HG03378 (cell line): Measurements from ENCODE around the gene DYNC1I1.

Experiments
- ATAC-seq: cut with Tn5 transposase; IDR thresholded peaks from one replicate; pipeline ENCODE4 v1.9.1; 2021; ENCODE audit warnings: mild to moderate bottlenecking, moderate library complexity; ENCODE audit not compliant: unreplicated experiment

The DYNC1I1 gene

GRCh38 chr7:96014617-96015016 lies 242.3 kb downstream of the DYNC1I1 start:
- ATAC-seq = no peak

- no peak for ATAC-seq
Measured at GRCh38 chr7:96016056-96016586, 243.8 kb downstream of the DYNC1I1 start.

GRCh38 chr7:96016735-96017134 lies 244.4 kb downstream of the DYNC1I1 start:
- ATAC-seq = no peak

GRCh38 chr7:96017877-96018276 lies 245.5 kb downstream of the DYNC1I1 start:
- no peak for ATAC-seq

- ATAC-seq = no peak
Measured at GRCh38 chr7:96021568-96021967, 249.2 kb downstream of the DYNC1I1 start.

- ATAC-seq = no peak
Measured at GRCh38 chr7:96023387-96023786, 251.0 kb downstream of the DYNC1I1 start.

GRCh38 chr7:96026010-96026409 lies 253.7 kb downstream of the DYNC1I1 start:
- ATAC-seq = no peak

- ATAC-seq = no peak
Measured at GRCh38 chr7:96026611-96027010, 254.3 kb downstream of the DYNC1I1 start.

GRCh38 chr7:96028729-96029128 lies 256.4 kb downstream of the DYNC1I1 start:
- no peak for ATAC-seq

GRCh38 chr7:96033009-96033598 lies 260.8 kb downstream of the DYNC1I1 start:
- no peak for ATAC-seq

GRCh38 chr7:96034940-96035727 lies 262.8 kb downstream of the DYNC1I1 start:
- no peak for ATAC-seq

GRCh38 chr7:96040250-96040772 lies 268.0 kb downstream of the DYNC1I1 start:
- ATAC-seq = no peak

- no peak for ATAC-seq
Measured at GRCh38 chr7:96041171-96041570, 268.8 kb downstream of the DYNC1I1 start.

GRCh38 chr7:96045181-96045580 lies 272.8 kb downstream of the DYNC1I1 start:
- ATAC-seq = no peak

- ATAC-seq = no peak
Measured at GRCh38 chr7:96045919-96046318, 273.6 kb downstream of the DYNC1I1 start.

- ATAC-seq = no peak
Measured at GRCh38 chr7:96052289-96052688, 279.9 kb downstream of the DYNC1I1 start.

GRCh38 chr7:96052860-96053470 lies 280.6 kb downstream of the DYNC1I1 start:
- no peak for ATAC-seq

- ATAC-seq = no peak
Measured at GRCh38 chr7:96055717-96056116, 283.4 kb downstream of the DYNC1I1 start.

GRCh38 chr7:96059075-96059474 lies 286.7 kb downstream of the DYNC1I1 start:
- ATAC-seq = no peak

GRCh38 chr7:96061009-96061408 lies 288.7 kb downstream of the DYNC1I1 start:
- ATAC-seq = no peak

- ATAC-seq = no peak
Measured at GRCh38 chr7:96061844-96062243, 289.5 kb downstream of the DYNC1I1 start.

GRCh38 chr7:96067321-96067720 lies 295.0 kb downstream of the DYNC1I1 start:
- ATAC-seq = no peak
